Thymus (tissue), 11 donors: ENCODE measurements around the gene PTMS. TPM values are rescaled to one million over a fixed set of nuclear protein-coding genes. Genes with fewer than 3 reads are reported as not detected.

Experiments
- DNase-seq, 9 donors: peaks; one replicate each; pipeline ENCODE4 v3.0.0-alpha.2; 2013; ENCODE audit warnings: low spot score in 9 of 9, low read depth in 6 of 9, missing footprints in 1 of 9
- H3K27ac ChIP-seq, 2 donors: one replicate each; pipeline ENCODE4 v1.5.1; 2013; ENCODE audit warnings: control low read depth in 1 of 2, low read depth in 1 of 2, low read length in 1 of 2, mild to moderate bottlenecking in 1 of 2, moderate library complexity in 1 of 2
- H3K27me3 ChIP-seq, 2 donors: one replicate each; pipeline ENCODE4 v1.5.1; 2013; ENCODE audit warnings: low read length in 1 of 2; ENCODE audit not compliant: control insufficient read depth in 2 of 2, insufficient read depth in 1 of 2
- H3K36me3 ChIP-seq, 2 donors: one replicate each; pipeline ENCODE4 v1.5.1; 2013; ENCODE audit warnings: low read length in 1 of 2, mild to moderate bottlenecking in 1 of 2, moderate library complexity in 1 of 2; ENCODE audit not compliant: control insufficient read depth in 2 of 2, insufficient read depth in 2 of 2
- H3K4me1 ChIP-seq, 2 donors: one replicate each; pipeline ENCODE4 v1.5.1; 2013; ENCODE audit warnings: low read length in 2 of 2; ENCODE audit not compliant: control insufficient read depth in 2 of 2, insufficient read depth in 2 of 2
- H3K4me3 ChIP-seq, 2 donors: one replicate each; pipeline ENCODE4 v1.5.1; 2013; ENCODE audit warnings: low read length in 2 of 2, control low read depth in 1 of 2, mild to moderate bottlenecking in 1 of 2
- H3K9me3 ChIP-seq, 2 donors: one replicate each; pipeline ENCODE4 v1.5.1; 2013; ENCODE audit warnings: low read length in 1 of 2, mild to moderate bottlenecking in 1 of 2; ENCODE audit not compliant: control insufficient read depth in 2 of 2, insufficient read depth in 1 of 2
- WGBS: extraction: QIAGEN DNeasy Blood & Tissue Kit; methylation state at CpG from one replicate; pipeline ENCODE4 v1.1.7; 2013; 5-methylcytosine and 5-hydroxymethylcytosine counted together
- polyA plus RNA-seq: library from polyadenylated mRNA; stranded (reverse); fragments of 200-250 nt; gene quantifications from one replicate; pipeline ENCODE4 v1.2.3, GENCODE V29; 2013
- total RNA-seq: library from RNA; stranded (reverse); fragments of 120-200 nt; gene quantifications from one replicate; pipeline ENCODE4 v1.2.4, GENCODE V29; 2013
- donor health status: healthy.

Gene PTMS
- total and polyA plus RNA-seq, 2 donors = 21.9 to 186 TPM

- no peak for DNase-seq
- no peak overlapping the region for H3K27ac ChIP-seq
- H3K36me3 ChIP-seq = peaks cover 63 to 87% of the 10 kb centered on the region in 2 donors
- peaks cover 0 to 4% of the 10 kb centered on the region in 2 donors for H3K27me3 ChIP-seq
- no peaks in the 10 kb centered on the region for H3K9me3 ChIP-seq
- 93% methylated on average over 5 of the region's 5 CpGs for WGBS
- H3K4me1 ChIP-seq = peaks cover 5 to 33% of the 10 kb centered on the region in 2 donors
- H3K4me3 ChIP-seq = no peak overlapping the region
These were observed 33.0 kb downstream of the PTMS start for GRCh38 chr12:6799147-6799546.

GRCh38 chr12:6807170-6807569 is 41.0 kb downstream of the PTMS start:
- WGBS = 95% methylated on average over 1 of the region's 1 CpG
- no peak for DNase-seq
- Histone ChIP-seq H3K4me3 (no peak overlapping the region), H3K27me3 (no peaks in the 10 kb centered on the region), H3K9me3 (no peaks in the 10 kb centered on the region), H3K27ac (no peak overlapping the region), H3K36me3 (peaks cover 41 to 61% of the 10 kb centered on the region in 2 donors), H3K4me1 (peaks cover 0 to 11% of the 10 kb centered on the region in 2 donors)

- H3K4me3 ChIP-seq = no peak overlapping the region
- 94% methylated on average over 10 of the region's 10 CpGs for WGBS
These were observed 42.9 kb downstream of the PTMS start for GRCh38 chr12:6809056-6809455.

GRCh38 chr12:6810758-6811157 is 44.6 kb downstream of the PTMS start:
- Histone ChIP-seq H3K27ac (peak overlapping the region in 1 of 2 donors; percentile 39), H3K9me3 (no peaks in the 10 kb centered on the region), H3K36me3 (peaks cover 54 to 66% of the 10 kb centered on the region in 2 donors), H3K4me1 (peaks cover 0 to 11% of the 10 kb centered on the region in 2 donors), H3K27me3 (no peaks in the 10 kb centered on the region), H3K4me3 (no peak overlapping the region)
- 83% methylated on average over 1 of the region's 1 CpG for WGBS
- DNase-seq = no peak

More at GRCh38 chr12:6809056-6809455, 42.9 kb downstream of the PTMS start:
- peaks cover 39 to 62% of the 10 kb centered on the region in 2 donors for H3K36me3 ChIP-seq
- H3K27ac ChIP-seq = no peak overlapping the region
- no peaks in the 10 kb centered on the region for H3K9me3 ChIP-seq
- no peaks in the 10 kb centered on the region for H3K27me3 ChIP-seq
- peaks cover 0 to 11% of the 10 kb centered on the region in 2 donors for H3K4me1 ChIP-seq
- DNase-seq = no peak

GRCh38 chr12:6813363-6813762 is 47.2 kb downstream of the PTMS start:
- H3K27ac ChIP-seq = no peak overlapping the region
- no peak overlapping the region for H3K4me3 ChIP-seq
- peaks cover 0 to 3% of the 10 kb centered on the region in 2 donors for H3K9me3 ChIP-seq
- 91% methylated on average over 4 of the region's 4 CpGs for WGBS
- no peak for DNase-seq
- peaks cover 68 to 77% of the 10 kb centered on the region in 2 donors for H3K36me3 ChIP-seq
- H3K4me1 ChIP-seq = peaks cover 0 to 16% of the 10 kb centered on the region in 2 donors
- H3K27me3 ChIP-seq = no peaks in the 10 kb centered on the region

- Histone ChIP-seq H3K27me3 (peaks cover 0 to 5% of the 10 kb centered on the region in 2 donors), H3K27ac (no peak overlapping the region), H3K9me3 (peaks cover 0 to 3% of the 10 kb centered on the region in 2 donors), H3K4me3 (no peak overlapping the region), H3K4me1 (peaks cover 4 to 32% of the 10 kb centered on the region in 2 donors), H3K36me3 (peaks cover 69 to 86% of the 10 kb centered on the region in 2 donors)
- WGBS = 89% methylated on average over 3 of the region's 3 CpGs
- no peak for DNase-seq
These were observed 50.4 kb downstream of the PTMS start for GRCh38 chr12:6816598-6816997.

GRCh38 chr12:6817098-6817497 is 50.9 kb downstream of the PTMS start:
- H3K27ac ChIP-seq = no peak overlapping the region
- peaks cover 66 to 81% of the 10 kb centered on the region in 2 donors for H3K36me3 ChIP-seq
- no peak overlapping the region for H3K4me3 ChIP-seq
- 96% methylated on average over 8 of the region's 8 CpGs for WGBS
- H3K9me3 ChIP-seq = peaks cover 0 to 3% of the 10 kb centered on the region in 2 donors
- H3K4me1 ChIP-seq = peaks cover 6 to 37% of the 10 kb centered on the region in 2 donors
- DNase-seq = no peak
- H3K27me3 ChIP-seq = peaks cover 0 to 10% of the 10 kb centered on the region in 2 donors

- peaks cover 0 to 15% of the 10 kb centered on the region in 2 donors for H3K27me3 ChIP-seq
- H3K9me3 ChIP-seq = peaks cover 0 to 3% of the 10 kb centered on the region in 2 donors
- H3K36me3 ChIP-seq = peaks cover 62 to 77% of the 10 kb centered on the region in 2 donors
- no peak overlapping the region for H3K4me3 ChIP-seq
- no peak for DNase-seq
- 95% methylated on average over 20 of the region's 20 CpGs for WGBS
- H3K27ac ChIP-seq = no peak overlapping the region
- peaks cover 6 to 41% of the 10 kb centered on the region in 2 donors for H3K4me1 ChIP-seq
These were observed 51.5 kb downstream of the PTMS start for GRCh38 chr12:6817662-6818157.

GRCh38 chr12:6818222-6818621 is 52.1 kb downstream of the PTMS start:
- H3K36me3 ChIP-seq = peaks cover 61 to 73% of the 10 kb centered on the region in 2 donors
- DNase-seq = no peak
- no peak overlapping the region for H3K4me3 ChIP-seq
- H3K4me1 ChIP-seq = peaks cover 6 to 43% of the 10 kb centered on the region in 2 donors
- 96% methylated on average over 10 of the region's 10 CpGs for WGBS
- H3K9me3 ChIP-seq = peaks cover 0 to 3% of the 10 kb centered on the region in 2 donors
- H3K27ac ChIP-seq = no peak overlapping the region
- H3K27me3 ChIP-seq = peaks cover 0 to 20% of the 10 kb centered on the region in 2 donors
